DND-41 (cell line): Measurements from ENCODE around the gene PPFIA2.

Experiments
- ATAC-seq: fragments of 200-7000 bp; cut with Tn5 transposase; 3 replicates; pipeline ENCODE4 v1.9.1; 2021; ENCODE audit warnings: low read depth; ENCODE audit not compliant: insufficient read depth
- DNase-seq: peaks from one replicate; pipeline ENCODE4 v3.0.0-alpha.2; 2020
- H2AFZ ChIP-seq: 2 replicates; pipeline ENCODE4 v1.6.0; 2012; ENCODE audit warnings: low read depth, low read length
- H3K27ac ChIP-seq: 2 replicates; pipeline ENCODE4 v1.5.1; 2012; ENCODE audit warnings: low read length, inconsistent platforms
- H3K27me3 ChIP-seq: fragments of 200-600 bp; sonication (generic); 2 replicates; pipeline ENCODE4 v1.6.0; 2012; ENCODE audit warnings: low read length, mild to moderate bottlenecking, inconsistent platforms; ENCODE audit not compliant: insufficient read depth, poor library complexity
- H3K36me3 ChIP-seq: 2 replicates; pipeline ENCODE4 v1.5.1; 2012; ENCODE audit warnings: low read length, inconsistent platforms; ENCODE audit not compliant: insufficient read depth
- H3K4me1 ChIP-seq: 2 replicates; pipeline ENCODE4 v1.5.1; 2012; ENCODE audit warnings: mild to moderate bottlenecking, low read length; ENCODE audit not compliant: insufficient read depth
- H3K4me2 ChIP-seq: 2 replicates; pipeline ENCODE4 v1.6.0; 2012; ENCODE audit warnings: mild to moderate bottlenecking, moderate library complexity, low read length, inconsistent platforms; ENCODE audit not compliant: insufficient read depth
- H3K4me3 ChIP-seq, 2 experiments: fragments of 200-600 bp in 1 of 2; shearing (Covaris generic) in 1 of 2; 2 replicates each; pipeline ENCODE4 v1.5.1; 2012 to 2016; ENCODE audit warnings: inconsistent platforms in 2 of 2, low read length in 2 of 2, mild to moderate bottlenecking in 2 of 2, low read depth in 1 of 2, moderate library complexity in 1 of 2
- H3K79me2 ChIP-seq: 2 replicates; pipeline ENCODE4 v1.6.0; 2012; ENCODE audit warnings: low read length, inconsistent platforms; ENCODE audit not compliant: insufficient read depth
- H3K9ac ChIP-seq: 2 replicates; pipeline ENCODE4 v1.6.0; 2012; ENCODE audit warnings: low read depth, mild to moderate bottlenecking, inconsistent platforms, low read length, moderate library complexity
- H3K9me3 ChIP-seq: 2 replicates; pipeline ENCODE4 v1.5.1; 2012; ENCODE audit warnings: low read length, moderate library complexity, mild to moderate bottlenecking, inconsistent platforms; ENCODE audit not compliant: insufficient read depth, severe bottlenecking
- H4K20me1 ChIP-seq: 2 replicates; pipeline ENCODE4 v1.6.0; 2012; ENCODE audit warnings: low read length; ENCODE audit not compliant: insufficient read depth
- CTCF ChIP-seq: IDR thresholded peaks from 2 replicates; pipeline ENCODE4 v1.5.1; 2012; ENCODE audit warnings: borderline replicate concordance, low read length, moderate library complexity, mild to moderate bottlenecking; ENCODE audit not compliant: poor library complexity, severe bottlenecking; ENCODE audit errors: extremely low read depth
- EZH2 ChIP-seq: IDR thresholded peaks from 3 replicates; pipeline ENCODE4 v1.6.1; 2012; ENCODE audit warnings: borderline replicate concordance, low read depth, mild to moderate bottlenecking, moderate library complexity, low read length, inconsistent platforms; ENCODE audit not compliant: severe bottlenecking

Gene PPFIA2

GRCh38 chr12:81564237-81564636 is 194.9 kb downstream of the PPFIA2 start:
- no peaks in the 10 kb centered on the region for H3K79me2 ChIP-seq
- no peaks in the 10 kb centered on the region for H3K4me1 ChIP-seq
- ATAC-seq (no peak), DNase-seq (no peak)
- no peak overlapping the region for H3K9ac ChIP-seq
- H3K27me3 ChIP-seq: no peaks in the 10 kb centered on the region
- no peak overlapping the region for H3K4me2 ChIP-seq
- TF ChIP-seq EZH2 (no peak), CTCF (no peak)
- no peaks in the 10 kb centered on the region for H3K36me3 ChIP-seq
- no peak overlapping the region for H3K4me3 ChIP-seq
- no peak overlapping the region for H3K27ac ChIP-seq
- no peaks in the 10 kb centered on the region for H4K20me1 ChIP-seq
- H2AFZ ChIP-seq: no peak overlapping the region
- no peaks in the 10 kb centered on the region for H3K9me3 ChIP-seq

GRCh38 chr12:81558031-81558430 is 201.1 kb downstream of the PPFIA2 start:
- Histone ChIP-seq H2AFZ (no peak overlapping the region), H3K9ac (no peak overlapping the region), H3K36me3 (no peaks in the 10 kb centered on the region), H3K9me3 (no peaks in the 10 kb centered on the region), H3K4me3 (no peak overlapping the region), H3K4me1 (no peaks in the 10 kb centered on the region), H3K27ac (no peak overlapping the region), H4K20me1 (no peaks in the 10 kb centered on the region), H3K4me2 (no peak overlapping the region), H3K27me3 (no peaks in the 10 kb centered on the region), H3K79me2 (no peaks in the 10 kb centered on the region)
- no peak for DNase-seq
- no peak for TF ChIP-seq CTCF
- no peak for TF ChIP-seq EZH2
- no peak for ATAC-seq

- no peaks in the 10 kb centered on the region for H3K36me3 ChIP-seq
- H3K79me2 ChIP-seq: no peaks in the 10 kb centered on the region
- H3K27me3 ChIP-seq: no peaks in the 10 kb centered on the region
- H2AFZ ChIP-seq: no peak overlapping the region
- H3K4me2 ChIP-seq: no peak overlapping the region
- no peak overlapping the region for H3K27ac ChIP-seq
- no peaks in the 10 kb centered on the region for H3K9me3 ChIP-seq
- H3K4me1 ChIP-seq: no peaks in the 10 kb centered on the region
- DNase-seq: no peak
- ATAC-seq: no peak
- no peak overlapping the region for H3K9ac ChIP-seq
- no peaks in the 10 kb centered on the region for H4K20me1 ChIP-seq
- H3K4me3 ChIP-seq: no peak overlapping the region
- TF ChIP-seq CTCF (no peak), EZH2 (no peak)
Measured at GRCh38 chr12:81546811-81547210, 212.3 kb downstream of the PPFIA2 start.

GRCh38 chr12:81543621-81544139 is 215.5 kb downstream of the PPFIA2 start:
- no peaks in the 10 kb centered on the region for H3K9me3 ChIP-seq
- DNase-seq (no peak), ATAC-seq (no peak)
- no peaks in the 10 kb centered on the region for H3K79me2 ChIP-seq
- no peak overlapping the region for H2AFZ ChIP-seq
- no peak for TF ChIP-seq CTCF
- no peak overlapping the region for H3K9ac ChIP-seq
- H3K4me1 ChIP-seq: no peaks in the 10 kb centered on the region
- no peaks in the 10 kb centered on the region for H3K36me3 ChIP-seq
- H3K4me2 ChIP-seq: no peak overlapping the region
- no peak overlapping the region for H3K27ac ChIP-seq
- no peaks in the 10 kb centered on the region for H4K20me1 ChIP-seq
- no peaks in the 10 kb centered on the region for H3K27me3 ChIP-seq
- H3K4me3 ChIP-seq: no peak overlapping the region
